SKM-1 (cell line): Measurements from ENCODE around the gene MICB.
A peak's percentile ranks its signal among the peaks of the same experiment; 100 is the strongest.
"Not testable (repeated sequence)": the region's sequence is repeated elsewhere in the genome, so short reads cannot be mapped to it uniquely, and the experiment has no call there.

Experiments
- DNase-seq: peaks from one replicate; lab custom pipeline; 2025; ENCODE audit not compliant: unreplicated experiment; lab: John Stamatoyannopoulos, UW

MICB gene

DNA sequence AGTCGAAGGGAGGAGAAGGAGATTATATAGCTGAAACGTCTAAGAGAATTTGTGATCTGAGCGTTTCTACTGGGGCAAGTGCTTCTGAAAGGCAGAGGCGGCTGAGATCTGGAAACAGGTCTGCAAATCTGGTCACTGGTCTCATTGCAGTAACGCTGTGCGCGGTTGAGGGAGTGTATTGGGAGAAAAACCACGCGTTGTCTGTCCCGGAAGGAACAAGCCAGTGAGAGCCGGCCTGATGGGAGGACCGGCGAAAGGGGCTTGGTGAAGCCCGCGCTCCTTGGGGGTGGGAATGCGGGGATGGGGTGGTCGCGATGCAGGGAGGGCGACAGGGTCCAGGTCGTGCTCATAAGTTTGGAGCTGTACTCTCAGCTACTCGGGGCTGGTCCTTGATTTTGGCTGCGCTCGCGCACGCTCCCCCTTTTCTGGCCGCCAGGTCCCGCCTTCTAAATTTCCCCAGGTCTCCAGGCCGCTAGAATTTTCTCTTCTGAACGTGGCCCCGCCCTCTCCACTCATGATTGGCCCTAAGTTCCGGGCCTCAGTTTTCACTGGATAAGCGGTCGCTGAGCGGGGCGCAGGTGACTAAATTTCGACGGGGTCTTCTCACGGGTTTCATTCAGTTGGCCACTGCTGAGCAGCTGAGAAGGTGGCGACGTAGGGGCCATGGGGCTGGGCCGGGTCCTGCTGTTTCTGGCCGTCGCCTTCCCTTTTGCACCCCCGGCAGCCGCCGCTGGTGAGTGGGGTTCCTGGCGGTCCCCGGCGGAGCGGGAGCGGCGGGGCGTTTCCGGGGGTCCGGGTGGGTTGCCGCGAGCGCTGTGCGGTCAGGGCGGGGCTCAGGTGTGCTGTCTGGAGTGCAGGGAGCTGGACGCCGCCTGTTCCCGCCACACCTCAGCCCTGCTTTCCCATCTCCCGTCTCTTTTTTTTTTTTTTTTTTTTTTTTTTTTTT lies at the start of gene MICB:
Gene MICB (plus strand): TSS at position 615 of the 946 bp plus-strand sequence. CDS start 49 bp downstream, at position 664.
- no peak for DNase-seq

DNA sequence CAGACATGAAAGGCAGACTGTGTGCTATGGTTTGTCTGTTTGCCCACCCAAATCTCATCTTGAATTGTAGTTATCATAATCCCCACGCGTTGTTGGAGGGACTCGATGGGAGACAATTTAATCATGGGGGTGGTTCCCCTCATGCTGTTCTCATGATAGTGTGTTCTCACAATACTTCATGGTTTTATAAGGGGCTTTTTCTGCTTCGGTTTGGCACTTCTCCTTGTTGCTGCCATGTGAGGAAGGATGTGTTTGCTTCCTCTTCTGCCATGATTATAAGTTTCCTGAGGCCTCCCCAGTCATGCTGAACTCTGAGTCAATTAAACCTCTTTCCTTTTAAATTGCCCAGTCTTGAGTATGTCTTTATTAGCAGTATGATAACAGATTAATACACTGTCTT lies 47.2 kb upstream of the MICB start:
- DNase-seq, result no peak

DNA sequence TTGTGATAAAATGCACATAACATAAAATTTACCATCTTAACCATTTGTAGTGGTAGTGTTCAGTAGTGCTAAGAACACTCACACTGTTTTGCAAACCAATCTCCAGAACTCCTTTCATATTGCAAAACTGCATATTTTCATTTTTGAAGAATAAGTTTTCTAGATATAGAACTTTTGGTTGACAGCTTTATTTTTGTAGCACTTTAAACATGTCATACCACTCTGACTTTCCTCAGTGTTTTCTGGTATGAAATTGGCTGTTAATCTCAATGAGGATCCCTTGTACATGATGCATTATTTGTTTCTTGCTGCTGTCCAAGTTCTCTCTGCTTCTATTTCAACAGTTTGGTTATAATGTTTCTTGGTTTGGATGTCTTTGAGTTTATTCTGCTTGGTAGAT lies 45.1 kb upstream of the MICB start:
- no peak for DNase-seq

DNA sequence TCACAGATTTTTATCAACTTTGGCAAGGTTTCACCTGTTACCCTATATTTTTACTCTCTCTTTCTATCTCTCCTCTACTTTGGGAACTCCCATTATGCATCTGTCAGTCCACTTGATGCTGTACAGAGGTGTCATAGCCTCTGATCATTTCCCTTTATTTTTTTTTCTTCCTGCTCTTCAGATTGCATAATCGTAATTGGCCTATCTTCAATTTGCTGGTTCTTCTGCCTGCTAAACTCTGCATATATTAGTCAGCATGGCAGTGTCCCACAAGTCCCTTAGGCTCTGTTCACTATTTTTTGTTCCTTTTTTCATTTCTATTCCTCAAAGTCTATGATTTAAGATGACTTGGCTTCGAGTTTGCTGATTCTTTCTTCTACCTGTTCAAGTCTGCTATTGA lies 44.7 kb upstream of the MICB start:
- no peak for DNase-seq

DNA sequence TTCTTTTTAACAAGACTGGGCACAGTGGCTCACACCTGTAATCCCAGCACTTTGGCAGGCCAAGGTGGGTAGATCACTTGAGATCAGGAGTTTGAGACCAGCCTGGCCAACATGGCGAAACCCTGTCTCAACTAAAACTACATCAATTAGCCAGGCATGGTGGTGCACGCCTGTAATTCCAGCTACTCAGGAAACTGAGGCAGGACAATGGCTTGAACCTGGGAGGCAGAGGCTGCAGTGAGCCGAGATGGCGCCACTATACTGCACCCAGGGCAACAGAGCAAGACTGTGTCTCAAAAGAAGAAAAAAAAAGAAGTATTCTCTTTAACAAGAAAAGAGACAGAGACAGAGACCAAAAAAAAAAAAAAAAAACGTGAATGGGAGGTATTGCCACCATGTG lies 38.1 kb upstream of the MICB start:
- not testable (repeated sequence) for DNase-seq

DNA sequence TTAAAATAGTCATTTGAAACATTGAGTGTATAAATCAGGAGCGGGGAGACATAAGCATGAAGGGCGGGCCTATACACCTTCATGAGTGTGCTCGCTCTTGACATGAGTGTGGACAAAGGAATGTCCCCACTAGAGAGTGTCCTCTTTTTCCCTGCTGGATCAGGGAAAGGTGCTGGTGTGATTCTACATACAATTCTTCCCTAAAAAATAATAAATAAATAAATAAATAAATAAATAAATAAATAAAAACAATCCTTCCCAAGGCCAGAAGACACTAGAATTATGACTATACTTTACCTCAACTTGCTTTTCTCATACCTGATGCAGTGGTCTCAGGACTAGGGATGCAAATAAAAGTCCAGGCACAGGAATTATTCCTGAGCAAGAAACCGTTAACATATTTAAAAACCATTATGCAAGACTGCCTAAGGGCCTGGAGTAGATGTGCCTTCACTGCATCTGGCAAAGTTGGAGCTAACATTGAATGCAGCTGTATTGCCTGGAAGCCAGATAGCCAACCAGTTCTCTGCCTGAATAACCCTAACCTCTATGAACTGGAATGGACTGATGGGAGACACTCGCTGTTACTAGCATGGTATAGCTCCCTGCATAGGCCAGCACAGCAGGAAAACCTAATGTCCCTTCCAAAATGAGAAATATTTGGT lies 37.5 kb upstream of the MICB start:
- DNase-seq, result no peak

DNA sequence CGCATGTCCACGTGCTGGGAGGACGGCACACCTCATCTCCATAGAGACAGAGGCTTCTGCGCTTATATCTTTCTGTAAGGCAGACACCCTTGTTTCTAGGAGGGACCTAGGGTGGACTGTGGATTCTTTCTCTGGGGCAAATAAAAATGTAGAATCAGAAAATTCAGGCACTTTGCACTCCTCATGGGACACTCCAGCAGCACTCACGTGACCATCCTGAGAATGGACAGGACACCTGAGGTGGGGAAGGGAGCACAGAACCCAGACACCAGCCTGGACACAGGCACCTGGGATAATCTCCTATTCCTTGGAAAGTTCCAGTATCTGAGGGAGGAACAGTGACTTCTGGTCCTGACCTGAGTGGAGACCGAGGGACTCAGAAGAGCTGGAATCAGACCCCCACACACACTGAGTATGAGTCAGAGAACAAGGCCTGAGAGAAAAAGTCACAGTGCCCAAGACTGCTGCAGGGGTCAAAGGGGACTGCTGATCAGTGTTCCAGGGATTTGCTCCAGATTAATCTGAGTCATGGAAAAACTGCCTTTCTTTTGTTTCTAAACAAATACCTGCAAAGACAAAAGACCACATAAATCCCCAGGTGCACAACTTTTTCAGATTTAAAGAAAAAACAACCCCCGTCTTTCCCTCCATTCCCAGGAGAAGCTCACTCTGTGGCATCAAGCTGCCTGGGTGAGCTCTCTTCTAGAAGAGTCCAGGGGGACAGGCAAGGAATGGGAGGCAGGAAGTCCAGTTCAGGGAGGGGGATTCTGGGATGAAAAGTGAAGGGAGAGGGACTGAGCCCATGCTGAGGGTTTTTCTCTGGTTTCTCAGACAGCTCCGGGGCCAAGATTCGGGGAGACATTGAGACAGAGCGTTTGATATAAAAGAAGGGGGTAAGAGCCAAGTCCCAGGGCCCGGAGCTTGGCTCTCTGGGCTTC lies 35.6 kb upstream of the MICB start:
- no peak for DNase-seq

DNA sequence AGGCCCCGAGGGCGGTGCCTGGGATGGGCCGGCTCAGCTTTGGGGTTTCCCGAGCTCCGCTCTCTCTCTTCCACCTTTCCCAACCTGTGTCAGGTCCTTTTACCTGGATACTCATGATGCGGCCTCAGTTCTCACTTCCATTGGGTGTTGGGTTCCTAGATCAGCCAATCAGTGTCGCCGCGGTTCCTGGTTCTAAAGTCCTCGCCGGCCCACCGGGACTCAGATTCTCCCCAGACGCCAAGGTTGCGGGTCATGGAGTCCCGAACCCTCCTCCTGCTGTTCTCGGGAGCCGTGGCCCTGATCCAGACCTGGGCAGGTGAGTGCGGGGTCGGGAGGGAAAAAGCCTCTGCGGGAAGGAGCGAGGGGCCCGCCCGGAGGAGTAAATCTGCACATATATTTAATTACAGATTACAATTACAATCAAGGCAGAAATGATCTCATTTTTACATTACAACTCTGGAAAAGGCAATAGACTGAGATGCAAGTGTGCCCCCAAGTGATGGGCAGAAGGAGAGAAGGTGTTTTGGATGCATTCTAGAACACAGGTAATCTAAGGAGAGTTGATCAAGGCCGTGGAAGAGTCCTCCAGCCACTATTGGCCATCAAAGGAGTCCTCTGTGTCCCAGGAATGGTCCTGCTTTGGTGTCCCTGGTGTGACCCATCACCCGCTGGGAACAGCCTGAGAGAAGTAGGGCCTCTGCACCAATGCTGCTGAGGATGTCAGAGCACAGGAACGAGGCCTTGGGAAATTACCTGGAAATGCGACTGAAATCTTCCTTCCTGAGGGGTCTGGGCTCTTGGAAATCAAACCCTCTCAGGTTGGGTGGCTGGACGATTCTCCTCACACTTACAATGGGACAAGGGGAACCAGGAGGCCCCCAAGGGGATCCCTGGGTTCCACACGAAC lies 34.7 kb upstream of the MICB start:
- DNase-seq, result peak; percentile 86

DNA sequence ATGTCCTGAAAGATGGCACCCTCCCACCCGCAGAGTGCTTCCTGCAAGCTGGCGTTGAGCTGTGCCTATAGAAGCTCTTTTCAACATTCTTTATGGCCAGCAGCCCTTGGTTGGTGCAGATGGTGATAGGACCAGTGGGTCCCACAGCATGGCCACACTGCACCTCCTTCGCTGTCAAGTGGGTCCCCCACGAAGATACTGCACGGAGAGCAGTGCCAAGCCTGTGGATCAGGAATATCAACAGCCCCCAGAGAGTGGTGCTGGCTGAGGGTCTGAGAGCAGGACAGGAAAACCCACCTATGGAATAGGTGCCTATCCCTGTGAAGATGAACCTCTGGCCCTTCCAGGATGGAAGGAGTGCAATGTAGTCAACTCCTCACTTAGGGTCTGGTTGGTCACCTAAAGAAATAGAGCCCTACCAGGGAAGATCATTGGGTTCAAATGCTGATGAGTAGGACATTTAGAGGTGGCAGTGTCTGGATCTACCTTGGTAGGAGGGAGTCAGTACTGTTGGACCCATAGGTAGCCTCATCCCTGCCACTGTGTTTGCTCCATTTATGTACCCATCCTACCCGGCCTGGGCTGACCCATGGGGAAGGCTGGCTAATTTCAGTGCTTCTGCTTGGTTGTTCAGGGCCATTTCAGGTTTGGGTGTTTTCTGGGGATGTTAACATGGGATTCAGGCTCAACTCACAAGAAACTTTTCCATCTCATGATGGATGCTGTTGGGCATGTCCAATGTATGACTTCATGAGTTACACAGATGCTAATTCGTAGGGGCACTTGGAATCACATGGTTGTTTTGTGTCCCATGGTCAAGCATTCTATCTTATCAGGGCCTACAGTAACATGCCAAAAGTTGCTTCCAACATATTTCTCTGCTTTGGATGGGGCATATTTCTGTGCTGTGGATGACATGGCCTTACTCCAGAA lies 33.4 kb upstream of the MICB start:
- no peak for DNase-seq

DNA sequence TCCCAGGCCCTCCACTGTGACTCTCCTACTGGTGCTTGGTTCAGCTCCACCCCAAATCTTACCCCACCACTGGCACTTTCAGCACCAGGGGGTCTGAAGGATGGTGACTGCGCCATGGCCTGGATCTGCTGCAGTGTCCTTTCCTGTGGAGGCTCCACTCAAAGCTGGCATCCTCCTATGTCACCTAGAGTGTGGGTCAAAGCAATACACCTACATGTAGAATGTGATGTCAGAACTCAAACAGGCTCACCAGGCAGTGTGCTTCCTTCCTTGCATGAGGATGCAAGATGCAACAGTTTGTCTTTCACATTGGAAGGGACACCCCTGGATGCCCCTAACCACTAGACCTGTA lies 32.8 kb upstream of the MICB start:
- no peak for DNase-seq

DNA sequence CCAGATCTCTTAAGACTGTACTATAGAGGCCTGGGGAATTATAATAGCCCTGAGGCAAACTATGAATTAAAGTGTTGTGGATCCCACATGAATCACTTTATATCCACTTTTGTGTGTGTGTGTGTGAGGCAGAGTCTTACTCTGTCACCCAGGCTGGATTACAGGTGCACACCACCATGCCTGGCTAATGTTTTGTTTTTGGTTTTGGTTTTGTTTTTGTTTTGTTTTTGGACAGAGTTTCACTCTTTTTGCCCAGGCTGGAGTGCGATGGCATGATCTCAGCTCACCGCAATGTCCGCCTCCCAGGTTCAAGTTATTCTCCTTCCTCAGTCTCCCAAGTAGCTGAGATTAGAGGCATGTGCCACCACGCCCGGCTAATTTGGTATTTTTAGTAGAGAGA lies 32.2 kb upstream of the MICB start:
- DNase-seq, result no peak

DNA sequence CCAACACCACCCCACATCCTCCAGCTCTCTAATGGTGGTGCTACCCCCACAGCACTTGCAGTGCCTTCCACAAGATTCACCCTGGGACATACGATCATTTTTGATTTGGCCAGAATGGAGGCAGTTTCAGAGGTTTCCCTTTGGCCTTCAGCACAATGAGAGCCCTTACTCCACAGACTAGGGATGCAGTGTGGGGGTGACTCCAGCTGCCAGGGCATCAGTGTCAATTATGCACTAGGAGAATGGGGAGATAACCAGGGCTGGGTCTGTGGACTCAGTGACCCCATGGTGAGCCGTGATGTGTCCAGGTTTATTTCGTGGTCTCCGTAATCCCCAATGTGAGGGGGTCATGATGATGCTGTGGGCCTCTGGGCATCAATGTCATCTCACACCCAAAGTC lies 31.5 kb upstream of the MICB start:
- no peak for DNase-seq

DNA sequence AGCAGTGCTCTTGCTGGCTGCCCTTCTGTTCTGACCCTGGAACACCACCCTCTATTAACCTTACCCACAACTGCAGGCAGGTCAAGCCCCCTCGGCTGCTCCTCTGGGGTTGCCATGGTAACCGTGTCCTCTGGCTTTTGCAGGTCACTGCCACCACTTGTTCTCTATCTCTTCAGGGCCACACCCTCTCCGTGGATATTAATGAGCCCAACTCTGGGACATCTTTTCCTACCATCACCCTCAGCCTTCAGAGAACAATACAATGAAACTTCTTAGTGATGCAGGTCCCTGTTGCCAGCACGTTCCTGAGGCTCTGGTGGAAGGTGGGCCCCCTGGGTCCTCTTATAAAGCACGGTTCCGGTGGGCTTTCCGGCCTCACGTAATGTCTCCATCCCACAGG lies 30.8 kb upstream of the MICB start:
- DNase-seq, result no peak

DNA sequence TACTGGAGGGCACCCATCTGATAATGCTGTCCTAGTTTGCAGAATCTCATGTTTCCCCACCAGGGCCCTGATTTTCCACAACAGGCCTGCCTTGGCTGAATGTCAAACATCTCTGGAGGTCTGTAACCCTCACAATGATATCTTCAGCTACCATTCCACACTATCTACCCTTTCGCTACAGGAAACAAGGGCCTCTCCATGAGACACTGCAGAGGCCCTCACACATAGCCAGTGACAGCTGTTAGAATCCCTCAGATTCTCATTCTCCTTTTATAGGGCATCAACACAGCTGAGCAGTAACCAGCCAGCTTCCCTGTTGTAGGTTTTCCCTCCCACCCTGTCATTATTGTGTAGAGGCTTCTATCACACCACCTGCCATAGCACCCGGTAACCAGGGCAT lies 29.6 kb upstream of the MICB start:
- DNase-seq, result no peak

DNA sequence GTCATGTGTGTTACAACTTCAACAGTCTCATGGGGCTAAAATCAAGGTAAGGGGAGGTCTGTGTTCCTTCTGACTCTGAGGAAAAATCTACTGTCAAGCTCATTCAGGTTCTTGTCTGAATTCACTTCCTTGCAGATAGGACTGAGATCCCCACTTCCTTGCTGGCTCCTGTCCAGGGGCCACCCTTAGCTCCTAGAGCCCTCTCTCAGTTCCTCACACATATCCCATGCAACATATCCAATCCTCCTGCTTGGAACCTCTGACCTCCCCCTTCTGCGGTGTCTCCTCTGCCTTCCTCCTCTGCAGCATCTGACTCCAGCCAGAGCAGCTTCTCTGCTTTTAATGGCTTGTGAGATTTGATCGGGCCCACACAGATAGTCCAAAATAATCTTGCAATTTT lies 27.1 kb upstream of the MICB start:
- DNase-seq, result no peak

DNA sequence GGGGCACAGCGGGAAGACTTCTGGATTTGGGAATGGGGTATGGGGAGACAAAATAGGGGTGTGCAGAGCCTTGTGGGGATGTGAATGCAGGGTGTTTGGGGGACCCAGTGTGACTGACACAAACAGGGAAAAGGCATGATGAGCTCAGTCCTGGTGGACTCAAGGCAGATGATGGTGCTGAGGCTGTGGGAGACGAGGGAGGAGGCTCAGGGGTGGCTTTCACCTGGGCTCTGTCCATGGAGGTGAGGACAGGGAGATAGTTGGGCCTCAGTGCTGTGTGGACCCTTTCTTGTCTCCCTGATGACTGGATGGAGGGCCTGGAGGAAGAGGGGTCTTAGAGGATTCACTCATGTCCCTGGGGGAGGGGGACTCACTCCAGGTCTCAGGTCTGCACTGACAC lies 26.2 kb upstream of the MICB start:
- no peak for DNase-seq

DNA sequence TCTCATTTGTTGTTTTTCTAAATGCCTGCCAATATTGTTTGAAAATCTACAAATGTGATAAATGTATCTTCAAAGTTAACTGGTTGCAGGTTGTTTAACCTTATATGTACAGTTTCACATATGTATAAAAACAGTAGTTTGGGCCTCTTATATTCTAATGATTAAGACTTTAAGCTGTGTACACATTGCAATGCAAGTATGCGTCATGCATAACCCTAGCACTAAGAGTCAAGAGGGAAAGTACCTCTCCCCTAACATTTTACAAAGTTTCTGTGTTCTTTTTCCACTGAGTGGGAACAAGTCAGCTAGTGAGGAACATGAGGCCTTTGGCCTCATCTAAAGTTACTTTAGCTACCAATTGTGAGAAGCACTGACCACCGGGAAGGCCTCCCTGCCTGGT lies 25.7 kb upstream of the MICB start:
- DNase-seq, result no peak

DNA sequence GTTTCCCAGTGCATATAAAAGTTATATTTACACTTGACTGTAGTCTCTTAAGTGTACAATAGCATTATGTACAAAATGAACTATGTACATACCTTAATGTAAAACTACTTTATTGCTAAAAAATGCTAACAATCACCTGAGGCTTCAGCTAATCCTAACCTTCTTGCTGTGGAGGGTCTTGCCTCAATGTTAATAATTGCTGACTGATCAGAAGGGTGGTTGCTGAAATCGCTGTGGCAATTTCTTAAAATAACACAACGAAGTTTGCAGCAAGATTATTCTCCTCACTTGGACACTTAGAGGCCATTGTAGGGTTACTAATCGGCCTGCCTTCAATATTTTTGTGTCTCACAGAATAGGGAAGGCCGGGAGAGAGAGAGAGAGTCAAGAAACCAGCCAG lies 24.7 kb upstream of the MICB start:
- DNase-seq, result no peak
